Natural killer cell treated with Interleukin-12 subunit alpha and Interleukin-12 subunit beta and Interleukin-15 and Interleukin-18, amount 100 ng/mL, for 72 hours (primary cell): Measurements from ENCODE around the gene FOXO3. TPM values are rescaled to one million over a fixed set of nuclear protein-coding genes. Genes with fewer than 3 reads are reported as not detected.
A peak's percentile ranks its signal among the peaks of the same experiment; 100 is the strongest.
"Not testable (repeated sequence)": the region's sequence is repeated elsewhere in the genome, so short reads cannot be mapped to it uniquely, and the experiment has no call there.

Source experiments
- ATAC-seq, 2 donors: fragments of 150-1000 bp; cut with Tn5 transposase in 1 of 2; sonication (Bioruptor Pico), chemical (Tn5 transposase) in 1 of 2; 2 replicates each; pipeline ENCODE4 v1.10.0; 2021
- DNase-seq: peaks from one replicate; pipeline ENCODE4 v3.0.0; 2022; ENCODE audit warnings: low spot score
- H3K27ac Mint-ChIP-seq, 2 donors: 1 replicate in 1 of 2; 2 replicates in 1 of 2; pipeline ENCODE4 v1.8.0; 2022; ENCODE audit warnings: mixed read lengths in 2 of 2, mild to moderate bottlenecking in 1 of 2, moderate library complexity in 1 of 2
- H3K27me3 Mint-ChIP-seq, 2 donors: 1 replicate in 1 of 2; 2 replicates in 1 of 2; pipeline ENCODE4 v1.8.0; 2022; ENCODE audit warnings: mixed read lengths in 2 of 2
- H3K36me3 Mint-ChIP-seq: one replicate; pipeline ENCODE4 v1.8.0; 2022; ENCODE audit warnings: mixed read lengths
- H3K4me1 Mint-ChIP-seq, 2 donors: 1 replicate in 1 of 2; 2 replicates in 1 of 2; pipeline ENCODE4 v1.8.0; 2022; ENCODE audit warnings: low read depth in 2 of 2, mixed read lengths in 2 of 2, mild to moderate bottlenecking in 1 of 2
- H3K4me3 Mint-ChIP-seq: one replicate; pipeline ENCODE4 v1.8.0; 2022; ENCODE audit warnings: mixed read lengths
- H3K9me3 Mint-ChIP-seq: 2 replicates; pipeline ENCODE4 v1.8.0; 2022; ENCODE audit warnings: mixed read lengths
- total RNA-seq, 2 donors: library from RNA; stranded (reverse); gene quantifications; one replicate each; pipeline ENCODE4 v1.2.3, GENCODE V29; 2022

FOXO3 gene
- total RNA-seq, 2 donors from 2014 or later = 17.8 to 20.6 TPM

GRCh38 chr6:108661982-108662381 lies 101.3 kb downstream of the FOXO3 start:
- Mint-ChIP-seq H3K36me3 (peaks cover 5% of the 10 kb centered on the region), H3K4me3 (peak overlapping the region; percentile 12), H3K27me3 (no peaks in the 10 kb centered on the region), H3K27ac (peak overlapping the region in 1 of 2 donors; percentile 1), H3K9me3 (no peaks in the 10 kb centered on the region), H3K4me1 (peaks cover 33 to 52% of the 10 kb centered on the region in 2 donors)
- ATAC-seq = no peak
- DNase-seq = no peak

GRCh38 chr6:108662702-108663101 lies 102.0 kb downstream of the FOXO3 start:
- Mint-ChIP-seq H3K36me3 (peaks cover 5% of the 10 kb centered on the region), H3K27ac (peak overlapping the region in 1 of 2 donors; percentile 1), H3K4me1 (peaks cover 40 to 55% of the 10 kb centered on the region in 2 donors), H3K9me3 (no peaks in the 10 kb centered on the region), H3K4me3 (no peak overlapping the region), H3K27me3 (no peaks in the 10 kb centered on the region)
- no peak for DNase-seq
- ATAC-seq = no peak

GRCh38 chr6:108663494-108664064 lies 102.9 kb downstream of the FOXO3 start:
- H3K27me3 Mint-ChIP-seq, DNase-seq, ATAC-seq, H3K4me3 Mint-ChIP-seq, H3K27ac Mint-ChIP-seq, H3K9me3 Mint-ChIP-seq, H3K36me3 Mint-ChIP-seq: not testable (repeated sequence)
- H3K4me1 Mint-ChIP-seq = peaks cover 44 to 55% of the 10 kb centered on the region in 2 donors

- Mint-ChIP-seq H3K4me3 (no peak overlapping the region), H3K36me3 (peaks cover 5% of the 10 kb centered on the region), H3K27me3 (no peaks in the 10 kb centered on the region), H3K4me1 (peaks cover 48 to 52% of the 10 kb centered on the region in 2 donors), H3K27ac (no peak overlapping the region), H3K9me3 (no peaks in the 10 kb centered on the region)
- ATAC-seq (peak in 1 of 2 donors; percentile 59), DNase-seq (no peak)
Measured at GRCh38 chr6:108665495-108666196, 104.9 kb downstream of the FOXO3 start.

- Mint-ChIP-seq H3K27me3 (no peaks in the 10 kb centered on the region), H3K4me3 (peak overlapping the region; percentile 62), H3K27ac (peak overlapping the region; percentile 39 to 66), H3K4me1 (peaks cover 50 to 53% of the 10 kb centered on the region in 2 donors), H3K9me3 (no peaks in the 10 kb centered on the region), H3K36me3 (peaks cover 5% of the 10 kb centered on the region)
- no peak for ATAC-seq
- DNase-seq = no peak
Measured at GRCh38 chr6:108666656-108667260, 106.0 kb downstream of the FOXO3 start.

- Mint-ChIP-seq H3K9me3 (no peaks in the 10 kb centered on the region), H3K4me1 (peaks cover 46 to 51% of the 10 kb centered on the region in 2 donors), H3K27me3 (no peaks in the 10 kb centered on the region), H3K4me3 (peak overlapping the region; percentile 62), H3K36me3 (peaks cover 5% of the 10 kb centered on the region), H3K27ac (peak overlapping the region; percentile 39 to 45)
- ATAC-seq = peak in 1 of 2 donors; percentile 36
- no peak for DNase-seq
Measured at GRCh38 chr6:108667993-108668392, 107.3 kb downstream of the FOXO3 start.

GRCh38 chr6:108669673-108670072 lies 109.0 kb downstream of the FOXO3 start:
- Mint-ChIP-seq H3K36me3 (peaks cover 5% of the 10 kb centered on the region), H3K27me3 (no peaks in the 10 kb centered on the region), H3K4me3 (no peak overlapping the region), H3K9me3 (no peaks in the 10 kb centered on the region), H3K27ac (peak overlapping the region in 1 of 2 donors; percentile 17), H3K4me1 (peaks cover 60% of the 10 kb centered on the region in 2 donors)
- DNase-seq (no peak), ATAC-seq (no peak)

- no peak overlapping the region for H3K4me3 Mint-ChIP-seq
- H3K36me3 Mint-ChIP-seq = no peaks in the 10 kb centered on the region
- ATAC-seq = no peak
- no peak for DNase-seq
- peaks cover 47 to 59% of the 10 kb centered on the region in 2 donors for H3K4me1 Mint-ChIP-seq
- H3K27me3 Mint-ChIP-seq = no peaks in the 10 kb centered on the region
- H3K27ac Mint-ChIP-seq = peak overlapping the region in 1 of 2 donors; percentile 17
- H3K9me3 Mint-ChIP-seq = no peaks in the 10 kb centered on the region
Measured at GRCh38 chr6:108671175-108671574, 110.5 kb downstream of the FOXO3 start.

GRCh38 chr6:108671790-108672189 lies 111.1 kb downstream of the FOXO3 start:
- no peak for ATAC-seq
- H3K27ac Mint-ChIP-seq = no peak overlapping the region
- no peaks in the 10 kb centered on the region for H3K36me3 Mint-ChIP-seq
- H3K27me3 Mint-ChIP-seq = no peaks in the 10 kb centered on the region
- H3K4me1 Mint-ChIP-seq = peaks cover 46 to 58% of the 10 kb centered on the region in 2 donors
- no peak overlapping the region for H3K4me3 Mint-ChIP-seq
- no peaks in the 10 kb centered on the region for H3K9me3 Mint-ChIP-seq
- no peak for DNase-seq

GRCh38 chr6:108672641-108673040 lies 111.9 kb downstream of the FOXO3 start:
- no peak for ATAC-seq
- peak overlapping the region in 1 of 2 donors; percentile 6 for H3K27ac Mint-ChIP-seq
- peaks cover 42 to 55% of the 10 kb centered on the region in 2 donors for H3K4me1 Mint-ChIP-seq
- H3K27me3 Mint-ChIP-seq = no peaks in the 10 kb centered on the region
- H3K9me3 Mint-ChIP-seq = no peaks in the 10 kb centered on the region
- no peaks in the 10 kb centered on the region for H3K36me3 Mint-ChIP-seq
- no peak for DNase-seq
- H3K4me3 Mint-ChIP-seq = no peak overlapping the region

GRCh38 chr6:108673153-108673552 lies 112.4 kb downstream of the FOXO3 start:
- peaks cover 42 to 50% of the 10 kb centered on the region in 2 donors for H3K4me1 Mint-ChIP-seq
- no peak overlapping the region for H3K4me3 Mint-ChIP-seq
- no peaks in the 10 kb centered on the region for H3K9me3 Mint-ChIP-seq
- ATAC-seq (no peak), DNase-seq (no peak)
- H3K27me3 Mint-ChIP-seq = no peaks in the 10 kb centered on the region
- peak overlapping the region in 1 of 2 donors; percentile 31 for H3K27ac Mint-ChIP-seq
- H3K36me3 Mint-ChIP-seq = no peaks in the 10 kb centered on the region

GRCh38 chr6:108673602-108674001 lies 112.9 kb downstream of the FOXO3 start:
- Mint-ChIP-seq H3K9me3 (no peaks in the 10 kb centered on the region), H3K4me1 (peaks cover 38 to 46% of the 10 kb centered on the region in 2 donors), H3K36me3 (no peaks in the 10 kb centered on the region), H3K4me3 (no peak overlapping the region), H3K27me3 (no peaks in the 10 kb centered on the region), H3K27ac (peak overlapping the region in 1 of 2 donors; percentile 31)
- DNase-seq (no peak), ATAC-seq (no peak)

- H3K4me3 Mint-ChIP-seq = no peak overlapping the region
- H3K9me3 Mint-ChIP-seq = no peaks in the 10 kb centered on the region
- peaks cover 5% of the 10 kb centered on the region for H3K36me3 Mint-ChIP-seq
- H3K27me3 Mint-ChIP-seq = no peaks in the 10 kb centered on the region
- DNase-seq = no peak
- H3K27ac Mint-ChIP-seq = no peak overlapping the region
- H3K4me1 Mint-ChIP-seq = peaks cover 36 to 52% of the 10 kb centered on the region in 2 donors
- ATAC-seq = peak in 1 of 2 donors; percentile 31
Measured at GRCh38 chr6:108675226-108676200, 114.8 kb downstream of the FOXO3 start.
